Uterus (tissue), 2 donors: Measurements from ENCODE around the gene TNFRSF21.

ENCODE experiments used
- POLR2A ChIP-seq, 2 donors: fragments of 450-650 bp; IDR thresholded peaks; one replicate each; pipeline ENCODE4 v1.6.1; 2016; ENCODE audit warnings: antibody characterized with exemption in 2 of 2, mild to moderate bottlenecking in 1 of 2, moderate library complexity in 1 of 2
- TF ChIP-seq, protein P1 (sequence below), 4 experiments: fragments of 200-600 bp in 2 of 4; fragments of 450-650 bp in 2 of 4; sonication (generic) in 2 of 4; IDR thresholded peaks; one replicate each; pipeline ENCODE4 v1.5.1; 2016 to 2019; ENCODE audit warnings: antibody characterized with exemption in 4 of 4, mild to moderate bottlenecking in 2 of 4, moderate library complexity in 1 of 4

- TF ChIP-seq, protein P1, sequence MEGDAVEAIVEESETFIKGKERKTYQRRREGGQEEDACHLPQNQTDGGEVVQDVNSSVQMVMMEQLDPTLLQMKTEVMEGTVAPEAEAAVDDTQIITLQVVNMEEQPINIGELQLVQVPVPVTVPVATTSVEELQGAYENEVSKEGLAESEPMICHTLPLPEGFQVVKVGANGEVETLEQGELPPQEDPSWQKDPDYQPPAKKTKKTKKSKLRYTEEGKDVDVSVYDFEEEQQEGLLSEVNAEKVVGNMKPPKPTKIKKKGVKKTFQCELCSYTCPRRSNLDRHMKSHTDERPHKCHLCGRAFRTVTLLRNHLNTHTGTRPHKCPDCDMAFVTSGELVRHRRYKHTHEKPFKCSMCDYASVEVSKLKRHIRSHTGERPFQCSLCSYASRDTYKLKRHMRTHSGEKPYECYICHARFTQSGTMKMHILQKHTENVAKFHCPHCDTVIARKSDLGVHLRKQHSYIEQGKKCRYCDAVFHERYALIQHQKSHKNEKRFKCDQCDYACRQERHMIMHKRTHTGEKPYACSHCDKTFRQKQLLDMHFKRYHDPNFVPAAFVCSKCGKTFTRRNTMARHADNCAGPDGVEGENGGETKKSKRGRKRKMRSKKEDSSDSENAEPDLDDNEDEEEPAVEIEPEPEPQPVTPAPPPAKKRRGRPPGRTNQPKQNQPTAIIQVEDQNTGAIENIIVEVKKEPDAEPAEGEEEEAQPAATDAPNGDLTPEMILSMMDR (IDR thresholded peaks at IDR 0.05) = no peak
- no peak for TF ChIP-seq POLR2A (IDR thresholded peaks at IDR 0.05)
Observed at GRCh38 chr6:47355496-47355895, 45.8 kb upstream of the TNFRSF21 start.
